HG02840 (cell line): Measurements from ENCODE around the gene CRYBA2.

ENCODE experiments used
- ATAC-seq: cut with Tn5 transposase; IDR thresholded peaks from one replicate; pipeline ENCODE4 v1.9.1; 2021; ENCODE audit warnings: mild to moderate bottlenecking, moderate library complexity, moderate number of reproducible peaks; ENCODE audit not compliant: unreplicated experiment, low FRiP score

CRYBA2 gene

DNA sequence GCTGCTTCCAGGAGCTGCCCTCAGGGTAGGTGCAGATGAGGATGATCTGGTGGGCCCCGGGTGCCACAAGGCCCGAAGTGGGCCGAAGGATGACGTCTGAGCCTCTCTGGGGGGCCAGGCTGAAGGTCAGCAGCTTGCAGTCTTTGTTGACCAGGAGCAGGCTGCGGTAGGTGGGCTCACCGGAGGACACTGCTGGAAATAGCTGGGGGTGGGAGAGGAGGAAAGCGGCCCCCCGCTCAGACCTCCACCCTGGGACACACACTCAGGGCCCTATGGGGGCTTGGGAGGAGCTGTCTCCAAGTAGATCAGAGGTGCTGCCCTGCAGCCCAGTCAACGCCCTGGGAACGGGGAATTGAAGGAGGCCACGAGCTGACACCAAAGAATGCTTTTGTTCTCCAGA is 30.8 kb upstream of the CRYBA2 start:
- ATAC-seq = no peak

DNA sequence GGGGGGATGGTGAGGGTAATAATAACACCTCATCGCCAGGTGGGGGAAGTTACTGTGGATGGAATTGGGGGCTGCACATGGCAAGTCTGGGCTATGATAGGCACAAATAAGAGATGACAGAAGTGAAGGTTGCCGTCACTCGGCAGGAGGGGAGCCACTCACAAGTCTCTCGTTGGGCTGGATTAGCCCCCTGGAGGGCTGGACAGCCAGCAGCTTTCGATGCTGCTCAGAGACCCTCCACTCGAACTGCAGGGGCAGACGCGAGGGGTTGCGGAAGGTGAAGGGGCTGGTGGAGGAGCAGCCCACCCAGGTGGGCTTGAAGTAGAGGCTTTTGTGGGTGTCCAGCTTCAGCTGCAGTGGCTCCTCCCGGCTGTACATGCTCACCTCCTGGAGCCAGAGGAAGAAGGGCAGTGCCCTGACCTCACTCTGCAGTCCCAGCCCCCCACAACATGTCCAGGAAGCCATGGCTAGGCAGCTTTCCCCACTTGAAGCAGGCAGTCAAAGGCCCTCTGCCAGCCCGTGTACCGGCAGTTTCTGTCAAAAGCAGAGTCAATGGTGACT is 29.9 kb upstream of the CRYBA2 start:
- ATAC-seq = no peak

DNA sequence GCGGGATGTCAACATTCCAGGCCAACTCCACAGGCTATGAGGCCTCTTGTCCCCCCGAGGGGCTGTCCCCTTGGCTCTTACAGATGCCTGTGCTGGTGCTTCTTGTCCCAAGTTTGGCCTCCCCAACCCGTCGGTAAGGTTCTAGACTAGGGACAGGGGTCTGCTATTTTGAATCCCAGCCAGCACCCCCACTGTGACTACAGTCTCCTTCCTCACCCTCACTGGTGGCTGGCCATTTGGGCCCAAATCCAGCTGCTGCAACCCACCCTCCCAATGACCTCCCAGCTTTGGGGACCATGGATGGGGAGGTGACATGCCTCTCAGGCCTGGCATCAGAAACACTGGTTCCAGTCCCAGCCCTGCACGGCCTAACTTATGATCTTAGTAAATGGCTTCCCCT is 29.4 kb upstream of the CRYBA2 start:
- no peak for ATAC-seq

DNA sequence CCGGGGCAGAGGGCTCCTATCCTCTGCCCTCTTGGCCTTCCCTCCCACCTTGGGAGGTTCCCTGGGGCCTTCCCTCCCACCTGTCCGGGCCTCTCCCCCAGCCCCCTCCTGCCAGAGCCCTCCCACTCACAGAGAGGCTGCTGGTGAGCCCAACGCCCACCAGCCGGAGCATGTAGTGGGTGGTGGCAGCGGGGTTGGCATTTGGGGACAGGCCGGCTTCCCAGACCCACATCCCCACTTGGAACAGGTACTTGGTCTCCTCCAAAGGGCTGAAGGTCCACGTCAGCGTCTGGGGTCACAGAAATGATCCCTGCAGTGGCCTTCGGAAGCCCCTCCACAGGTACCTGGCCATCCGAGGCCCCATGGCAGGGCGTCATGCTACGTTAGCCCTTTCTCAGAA is 28.8 kb upstream of the CRYBA2 start:
- no peak for ATAC-seq

DNA sequence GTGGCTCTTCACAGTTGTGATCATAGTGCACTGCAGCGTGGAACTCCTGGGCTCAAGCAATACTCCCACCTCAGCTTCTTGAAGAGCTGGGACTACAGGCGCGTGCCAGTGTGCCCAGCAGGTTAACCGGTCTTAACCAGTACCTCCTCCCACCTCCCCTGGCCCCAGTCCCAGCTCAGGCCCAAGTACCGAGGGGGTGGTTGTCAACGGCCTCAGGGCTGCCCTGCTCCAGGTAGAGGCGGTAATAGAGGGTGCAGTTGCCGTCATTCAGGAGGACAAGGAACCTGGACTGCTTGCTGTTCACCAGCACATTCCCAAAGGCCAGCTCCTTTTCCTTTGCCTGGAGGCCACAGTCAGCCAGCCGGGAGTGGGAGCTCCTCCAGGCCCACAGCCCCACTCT is 28.4 kb upstream of the CRYBA2 start:
- ATAC-seq = no peak

DNA sequence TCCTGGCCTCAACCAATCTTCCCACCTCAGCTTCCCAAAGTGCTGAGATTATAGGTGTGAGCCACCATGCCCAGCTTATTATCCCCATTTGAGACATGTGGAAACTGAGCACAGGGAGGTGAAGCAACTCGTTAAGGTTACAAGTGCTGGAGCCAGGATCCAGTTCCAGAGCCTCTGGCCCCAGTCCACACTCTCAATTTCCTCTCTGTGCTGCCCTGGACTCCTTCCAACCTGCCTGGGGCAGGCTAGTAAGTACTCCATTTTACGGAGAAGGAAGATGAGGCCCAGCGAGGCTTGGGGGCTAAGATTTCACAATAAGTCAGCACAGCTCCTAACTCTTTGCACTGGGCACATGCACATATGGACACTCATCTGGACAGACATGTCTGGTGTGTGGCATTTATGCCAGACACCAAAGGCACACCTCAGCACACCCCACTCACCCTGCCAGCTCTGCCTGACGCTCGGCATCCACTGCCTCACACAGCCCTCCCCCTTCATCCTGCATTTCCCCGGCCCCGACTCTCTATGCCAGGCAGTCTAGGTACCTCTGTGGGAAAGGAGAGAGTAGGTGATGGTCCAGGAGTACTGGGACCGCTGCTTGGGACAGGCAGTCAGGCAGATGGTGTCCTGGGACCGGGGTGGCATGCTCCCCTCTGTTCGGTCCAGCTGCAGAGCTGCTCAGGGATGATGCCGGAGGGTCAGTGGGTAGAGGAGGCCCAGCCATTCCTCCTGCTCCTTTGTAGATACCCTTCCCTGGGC is 27.6 kb upstream of the CRYBA2 start:
- no peak for ATAC-seq

DNA sequence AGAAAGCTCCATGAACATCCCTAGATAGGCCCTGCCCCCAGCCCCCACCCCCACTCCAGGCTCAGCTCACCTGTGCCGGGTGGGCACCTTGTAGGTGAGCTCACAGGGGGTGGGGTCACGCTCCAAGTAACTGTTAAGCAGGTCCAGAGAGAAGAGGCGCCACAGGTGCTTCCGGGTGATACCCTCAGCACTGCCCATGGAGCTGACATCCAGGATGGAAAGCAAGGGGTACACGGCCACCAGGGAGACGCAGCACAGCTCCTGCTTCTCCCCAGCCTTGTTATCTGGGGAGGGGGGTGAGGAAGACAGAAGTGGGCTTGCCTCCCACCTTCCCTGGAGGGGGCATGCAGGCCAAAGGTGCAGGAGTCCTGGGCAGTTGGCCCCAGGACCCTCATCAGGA is 26.2 kb upstream of the CRYBA2 start:
- ATAC-seq = no peak

DNA sequence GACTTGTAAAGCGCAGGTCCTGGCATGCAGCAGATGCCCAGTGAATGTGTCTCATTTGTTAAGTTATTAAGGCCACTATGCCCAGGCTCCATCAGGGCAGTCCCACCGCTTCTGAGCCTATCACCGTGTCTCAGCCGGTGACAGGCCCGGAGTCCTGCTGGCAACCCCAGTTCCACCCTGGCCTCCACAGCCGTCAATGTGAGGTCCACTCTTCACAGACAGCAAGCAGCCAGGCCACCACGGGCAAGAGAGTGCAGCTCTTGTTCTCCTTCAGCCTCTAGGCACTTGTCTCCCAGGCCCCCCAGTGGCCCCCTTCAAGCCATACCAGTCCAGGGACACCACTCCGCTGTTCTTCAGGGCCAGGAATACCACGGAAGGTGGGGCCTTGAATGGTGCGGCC is 25.5 kb upstream of the CRYBA2 start:
- ATAC-seq = no peak

DNA sequence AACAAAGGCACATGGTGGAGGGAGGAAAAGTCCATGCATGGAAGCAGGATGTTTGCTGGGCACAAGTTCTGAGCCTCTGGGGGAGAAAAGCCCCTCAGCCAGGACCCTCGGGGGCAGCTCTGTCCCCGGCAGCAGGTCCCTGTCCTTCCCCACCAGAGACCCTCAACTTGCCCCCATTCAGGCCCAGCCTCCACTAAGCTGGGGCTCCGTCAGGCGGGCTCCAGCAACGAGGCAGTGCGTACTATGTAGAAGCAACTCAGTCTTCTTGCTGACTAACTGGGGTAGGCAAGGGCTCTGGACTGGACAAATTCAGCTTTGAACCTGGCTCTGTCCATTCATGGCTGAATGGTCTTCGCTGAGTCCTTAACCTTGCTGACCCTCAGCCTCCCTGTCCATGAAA is 25.1 kb upstream of the CRYBA2 start:
- no peak for ATAC-seq

DNA sequence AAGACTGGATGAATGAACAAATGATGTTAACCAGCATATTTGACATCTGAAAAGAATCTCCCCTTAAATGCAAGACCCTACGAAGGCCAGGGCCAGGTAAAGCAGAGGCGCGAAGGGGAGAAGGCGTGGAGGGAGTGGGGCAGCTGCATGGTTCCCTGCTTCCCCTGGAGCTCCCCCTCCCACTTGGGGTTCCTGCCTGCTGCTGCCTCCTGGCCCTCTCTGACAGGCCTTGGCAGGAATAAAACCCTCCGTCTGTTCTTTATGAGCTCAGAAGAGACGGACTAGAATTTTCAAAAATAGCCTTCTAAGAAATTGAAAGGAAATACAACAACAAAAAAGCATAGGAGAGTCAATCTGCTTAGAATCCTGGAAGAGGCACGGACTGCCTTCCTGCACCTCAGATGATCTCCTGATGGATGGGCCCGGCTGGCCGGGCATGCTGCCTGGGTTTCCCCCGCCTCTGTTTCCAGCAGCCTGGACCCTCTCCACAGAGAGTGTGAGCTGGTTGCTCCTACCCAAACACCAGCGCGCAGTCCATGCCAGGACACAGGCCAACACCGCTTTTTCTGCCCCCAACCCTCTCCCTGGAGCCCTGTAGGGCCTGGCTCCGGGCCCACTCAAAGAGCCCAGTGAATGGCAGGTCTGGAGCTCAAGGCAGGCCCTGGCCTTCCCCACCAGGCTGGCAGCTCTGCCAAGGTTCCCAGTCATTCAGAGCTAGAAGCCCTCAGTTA is 24.1 kb upstream of the CRYBA2 start:
- no peak for ATAC-seq

DNA sequence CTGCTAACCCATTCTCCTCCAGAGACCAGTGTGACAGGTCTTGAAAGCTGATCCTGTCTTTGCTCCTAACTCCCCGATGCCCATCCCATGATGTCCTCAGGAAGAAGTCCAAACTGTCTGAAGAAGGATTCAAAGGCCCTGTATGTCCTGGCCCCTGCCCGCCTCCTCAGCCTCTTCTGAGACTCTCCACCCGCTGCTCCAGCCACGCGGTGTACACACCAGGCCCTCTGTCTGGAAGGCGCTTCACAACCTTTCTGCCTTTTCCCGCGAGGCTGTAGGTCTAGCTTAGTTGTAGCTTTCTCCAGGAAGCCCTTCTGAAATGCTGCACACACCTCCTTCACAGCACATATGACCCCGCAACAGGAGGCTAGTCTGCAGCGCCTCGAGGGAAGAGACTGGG is 23.5 kb upstream of the CRYBA2 start:
- no peak for ATAC-seq

DNA sequence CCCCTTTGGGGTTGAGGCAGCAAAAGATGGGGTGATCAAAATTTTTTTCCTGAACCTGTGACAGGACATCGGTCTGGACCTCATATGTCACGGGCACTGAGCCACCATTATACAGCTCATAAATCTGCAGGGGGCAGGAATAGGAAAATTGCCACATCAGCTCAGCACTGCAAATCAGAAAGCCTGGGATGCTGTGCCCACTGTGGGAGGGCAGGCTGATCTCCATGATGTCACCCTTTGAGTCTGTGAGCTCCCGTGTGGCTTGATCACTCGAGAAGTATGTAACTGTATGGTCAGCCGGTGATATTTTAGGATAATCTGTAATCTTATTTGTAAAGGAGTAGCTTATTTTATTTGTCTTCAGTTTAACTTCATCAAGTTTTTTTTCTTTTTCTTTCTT is 17.7 kb upstream of the CRYBA2 start:
- no peak for ATAC-seq

DNA sequence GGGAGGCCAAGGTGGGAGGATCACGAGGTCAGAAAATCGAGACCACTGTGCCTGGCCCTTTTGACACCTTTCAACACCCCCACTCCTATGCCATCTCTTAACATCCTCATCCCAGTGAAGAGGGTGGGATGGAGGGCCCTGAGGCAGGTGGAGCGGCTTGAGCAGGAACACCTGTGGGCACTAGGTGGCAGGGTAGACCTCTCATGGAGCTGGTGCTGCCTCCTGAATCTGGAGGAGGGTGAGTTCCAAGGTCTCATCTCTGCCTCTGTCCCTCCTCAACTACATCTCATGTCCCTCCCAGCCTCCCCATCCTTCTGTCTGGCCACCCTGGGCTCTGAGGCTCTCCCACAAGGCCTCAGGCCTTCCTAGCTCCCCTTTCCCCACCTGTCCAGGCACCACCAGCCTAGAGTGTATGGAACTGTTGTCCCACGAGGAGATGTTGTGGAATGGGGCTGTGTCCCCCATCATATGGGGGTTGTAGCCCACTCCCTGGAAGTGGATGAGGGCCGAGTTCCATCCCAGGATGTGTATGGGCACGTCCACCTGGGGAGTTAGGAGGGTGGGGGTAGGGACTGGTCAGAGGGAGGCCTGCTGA is 17.0 kb upstream of the CRYBA2 start:
- no peak for ATAC-seq

DNA sequence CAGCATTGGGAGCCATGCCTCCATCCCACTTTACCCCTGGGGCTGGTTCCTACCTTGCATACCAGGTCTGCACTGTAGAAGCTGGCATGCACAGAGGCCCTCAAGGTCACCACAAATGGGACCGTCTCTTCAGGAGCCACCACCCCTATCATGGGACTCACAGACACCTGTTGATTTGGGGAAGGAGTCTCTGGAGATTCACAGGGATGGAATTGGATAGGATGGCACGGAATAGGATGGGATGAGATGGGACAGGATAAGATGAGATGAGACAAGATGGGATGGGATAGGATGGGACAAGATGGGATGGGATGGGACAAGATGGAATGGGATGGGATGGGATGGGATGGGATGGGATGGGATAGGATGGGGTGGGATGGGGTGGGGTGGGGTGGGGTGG is 16.1 kb upstream of the CRYBA2 start:
- no peak for ATAC-seq

DNA sequence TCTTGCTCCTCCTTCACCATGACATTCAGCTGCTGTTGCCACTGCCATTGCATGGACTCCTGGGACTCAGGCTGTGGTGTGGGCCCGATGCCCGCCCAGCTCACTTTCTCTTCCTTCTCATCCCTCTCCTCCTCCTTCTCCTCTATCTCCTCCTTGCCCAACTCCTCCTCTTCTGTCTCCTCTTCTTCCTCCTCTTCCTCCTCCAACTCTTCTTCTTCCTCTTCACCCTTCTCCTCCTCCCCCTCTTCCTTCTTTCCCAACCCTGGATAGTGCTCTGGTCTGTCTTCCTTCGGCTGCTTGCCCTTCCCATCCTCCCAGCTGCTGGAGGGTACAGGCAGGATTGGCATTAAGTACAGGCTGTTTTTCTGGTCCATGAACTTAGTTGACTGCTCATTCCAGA is 10.8 kb upstream of the CRYBA2 start:
- ATAC-seq = no peak

DNA sequence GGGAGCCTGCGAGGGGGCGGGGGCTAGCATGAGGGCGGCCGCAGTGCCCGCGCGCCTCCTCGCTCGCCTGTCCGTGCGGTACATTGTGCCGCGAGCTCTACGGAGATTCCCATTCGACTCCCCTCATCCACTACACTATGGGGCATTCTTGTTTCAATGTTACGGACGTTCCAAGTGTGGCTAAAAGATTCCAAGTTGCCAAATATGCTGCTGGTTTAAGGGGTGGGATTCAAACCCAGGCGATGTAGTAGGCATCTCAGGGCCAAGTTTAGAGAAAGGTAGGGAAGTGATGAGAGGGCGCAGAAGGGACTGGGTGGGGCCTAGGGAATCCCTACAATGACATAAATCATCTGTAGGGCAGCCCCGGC is 10.0 kb upstream of the CRYBA2 start:
- ATAC-seq = no peak

DNA sequence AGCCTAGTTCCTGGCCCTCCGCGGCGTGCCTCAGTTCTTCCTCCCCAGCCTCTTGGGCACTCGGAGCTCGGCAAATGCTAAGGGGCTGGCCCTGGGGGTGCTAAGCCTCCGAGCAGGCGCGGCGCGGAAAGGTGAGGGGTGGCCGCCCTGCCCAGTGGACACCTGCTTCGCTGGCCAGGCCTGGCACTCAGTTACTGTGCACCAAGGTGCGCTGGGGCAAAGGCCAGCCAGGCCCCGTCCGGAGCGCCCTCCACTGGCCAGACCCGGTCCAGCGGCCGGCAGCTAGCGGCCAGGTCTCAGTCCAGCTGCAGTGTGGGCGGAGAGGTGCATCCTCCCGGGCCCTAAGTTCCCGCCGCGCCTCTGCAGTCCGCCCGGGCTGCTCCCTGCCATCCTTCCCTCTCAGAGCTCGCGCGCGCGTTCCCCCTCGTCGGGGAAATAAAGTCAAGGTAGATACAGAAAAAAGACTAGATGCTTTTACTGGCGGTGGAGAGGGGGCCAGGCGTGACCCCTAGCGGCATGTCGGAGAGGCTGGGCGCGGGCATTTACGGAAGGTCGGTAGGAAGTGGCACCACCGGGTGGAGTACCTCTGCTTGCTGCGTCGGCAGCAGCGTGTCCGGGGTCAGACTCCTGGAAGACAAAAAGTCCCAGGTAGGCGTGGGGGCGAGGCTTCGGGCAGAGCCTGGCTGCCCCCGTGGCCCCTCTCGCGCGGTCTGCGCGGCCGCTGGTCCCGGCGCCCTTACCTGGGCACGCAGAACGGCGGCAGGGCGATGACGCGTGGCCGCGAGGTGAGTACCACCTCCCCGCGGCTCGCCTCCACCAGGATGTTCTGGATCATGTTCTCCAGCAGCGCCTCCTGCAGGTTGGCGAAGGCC is 9.4 kb upstream of the CRYBA2 start:
- ATAC-seq = no peak

DNA sequence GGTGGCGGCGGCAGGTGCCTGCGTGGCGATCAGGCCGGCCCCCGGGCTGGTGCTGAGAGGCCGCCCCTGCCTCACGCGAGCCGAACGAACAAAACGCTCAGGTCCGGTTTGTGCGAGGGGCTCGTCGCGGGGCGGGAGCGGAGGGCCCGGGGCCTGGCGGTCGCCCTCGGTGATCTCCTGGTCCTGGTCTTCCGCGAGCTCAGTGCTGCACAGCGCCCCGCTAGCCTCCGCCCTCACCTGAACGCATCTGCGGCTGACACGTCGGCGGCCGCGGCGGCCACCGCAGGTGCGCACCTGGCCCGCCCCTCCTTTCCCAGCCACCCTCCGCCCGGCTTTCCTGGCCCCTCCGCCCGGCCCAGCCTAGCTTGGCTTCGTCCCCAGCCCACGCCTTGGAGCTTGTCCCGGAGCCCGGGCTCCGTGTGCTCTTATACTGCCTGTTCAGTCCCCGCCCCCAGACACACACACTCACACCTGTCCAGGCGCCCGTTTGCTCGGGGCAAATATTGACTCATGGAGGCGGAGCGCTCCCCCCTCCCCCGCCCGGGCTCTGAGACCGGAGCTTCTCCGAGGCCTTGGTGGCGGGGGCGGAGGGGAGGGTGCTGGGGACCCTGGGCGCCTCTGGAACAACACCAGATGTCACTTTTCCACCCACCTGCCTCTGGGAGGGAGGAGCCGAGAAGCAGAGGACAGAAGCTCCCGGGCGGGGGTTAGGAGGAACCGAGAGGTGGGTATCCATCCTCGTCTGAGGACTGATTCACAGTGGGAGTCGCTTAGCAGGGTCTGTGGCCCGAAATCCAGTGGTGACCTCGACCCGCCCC is 8.6 kb upstream of the CRYBA2 start:
- ATAC-seq = no peak

DNA sequence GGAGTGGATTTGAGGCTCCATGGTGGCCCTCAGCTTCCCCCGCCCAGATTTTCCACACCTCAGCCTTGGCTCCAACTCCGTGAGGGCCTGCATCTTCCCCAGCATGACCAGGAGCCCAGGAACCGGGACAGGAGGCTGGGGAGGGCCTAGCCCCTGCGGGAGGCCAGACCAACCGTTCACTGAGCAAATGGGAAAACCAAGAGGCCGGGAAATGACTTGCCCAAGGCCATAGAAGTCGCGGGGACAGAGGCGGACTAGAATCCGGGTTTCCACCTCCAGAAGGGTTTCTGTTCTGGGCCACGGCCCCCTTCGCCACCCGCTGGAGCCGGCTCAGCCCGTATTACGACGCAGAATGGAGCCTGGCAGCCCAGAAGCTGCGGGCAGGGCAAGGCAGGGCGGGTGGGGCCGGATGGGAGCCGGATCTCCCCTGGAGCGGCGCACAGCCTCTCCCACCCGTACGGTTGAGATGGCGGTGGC is 7.9 kb upstream of the CRYBA2 start:
- no peak for ATAC-seq

DNA sequence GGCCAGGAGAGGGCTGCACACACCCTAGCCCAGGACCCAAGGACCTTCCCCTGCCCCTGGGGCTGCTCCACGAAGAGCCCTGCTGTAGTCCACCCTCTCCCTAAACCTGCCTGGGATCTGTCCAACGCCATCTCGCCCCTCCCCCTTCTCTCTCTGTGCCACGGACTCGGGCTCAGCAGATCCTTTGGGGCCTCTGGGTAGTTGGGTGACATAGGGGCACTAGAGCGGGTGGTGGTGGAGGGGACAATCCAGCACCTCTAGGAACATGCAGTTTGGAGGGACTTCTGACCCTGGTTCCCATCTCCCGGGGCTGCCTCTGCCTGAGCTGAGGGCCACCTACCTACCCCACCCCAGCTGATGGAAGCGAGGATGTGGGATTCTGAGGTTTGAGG is 7.3 kb upstream of the CRYBA2 start:
- no peak for ATAC-seq
